MM.1S (cell line): Measurements from ENCODE around the gene E4F1.

ENCODE experiments used
- CTCF ChIP-seq: fragments of 300-600 bp; sonication (generic); IDR thresholded peaks from 2 replicates; pipeline ENCODE4 v1.5.1; 2016; ENCODE audit warnings: antibody characterized with exemption, low read length, mixed read lengths
- EZH2 ChIP-seq: fragments of 300-600 bp; sonication (generic); optimal IDR thresholded peaks from 2 replicates; pipeline ENCODE3; 2017; ENCODE audit warnings: low read depth, mild to moderate bottlenecking, antibody characterized with exemption, low read length, mixed read lengths
- EZH2phosphoT487 ChIP-seq: fragments of 300-600 bp; sonication (generic); IDR thresholded peaks from 2 replicates; pipeline ENCODE4 v1.6.1; 2018; ENCODE audit warnings: antibody characterized with exemption, low read length

GRCh38 chr16:2244926-2245795 lies 21.8 kb downstream of the E4F1 start:
- no peak for TF ChIP-seq CTCF
- no peak for TF ChIP-seq EZH2phosphoT487
- TF ChIP-seq EZH2, result no peak
